Measurements from ENCODE around the gene FAM120A. TPM values are rescaled to one million over a fixed set of nuclear protein-coding genes. Genes with fewer than 3 reads are reported as not detected.

The FAM120A gene
- total and polyA plus RNA-seq, 9 donors = 37.9 to 130 (median 78.9) TPM

GRCh38 chr9:93491593-93492232 lies 40.2 kb downstream of the FAM120A start:
- intact Hi-C loops (cut with DNase I) = no loop called here
- peaks cover 1% of the 10 kb centered on the region for H3K4me1 ChIP-seq (ENCODE audit: insufficient read depth)
- TF ChIP-seq POLR2A (IDR thresholded peaks at IDR 0.05) (no peak), CTCF (IDR thresholded peaks at IDR 0.05) (no peak), EP300 (IDR thresholded peaks at IDR 0.05) (no peak)
- H3K9me3 ChIP-seq = no peaks in the 10 kb centered on the region
- no peaks in the 10 kb centered on the region for H3K27me3 ChIP-seq
- no peaks in the 10 kb centered on the region for H3K36me3 ChIP-seq
- 75 to 78% (median 76%) methylated on average over 3 of the region's 3 CpGs for WGBS, 3 donors
- no peak overlapping the region for H3K4me3 ChIP-seq
- no peak for DNase-seq
- H3K27ac ChIP-seq = no peak overlapping the region

- H3K4me3 ChIP-seq = no peak overlapping the region
- WGBS, 3 donors = 51 to 61% (median 58%) methylated on average over 5 of the region's 5 CpGs
- TF ChIP-seq CTCF (IDR thresholded peaks at IDR 0.05) (no peak), POLR2A (IDR thresholded peaks at IDR 0.05) (no peak), EP300 (IDR thresholded peaks at IDR 0.05) (no peak)
These were observed 40.8 kb downstream of the FAM120A start for GRCh38 chr9:93492327-93492726.

GRCh38 chr9:93493949-93494348 lies 42.5 kb downstream of the FAM120A start:
- WGBS, 3 donors = 93 to 97% (median 97%) methylated on average over 12 of the region's 12 CpGs
- no peak overlapping the region for H3K4me3 ChIP-seq
- TF ChIP-seq CTCF (IDR thresholded peaks at IDR 0.05) = no peak
- no peak for TF ChIP-seq EP300 (IDR thresholded peaks at IDR 0.05)
- TF ChIP-seq POLR2A (IDR thresholded peaks at IDR 0.05) = no peak
- no peaks in the 10 kb centered on the region for H3K36me3 ChIP-seq
- no peaks in the 10 kb centered on the region for H3K9me3 ChIP-seq
- H3K4me1 ChIP-seq (ENCODE audit: insufficient read depth) = peaks cover 1% of the 10 kb centered on the region
- H3K27ac ChIP-seq = no peak overlapping the region
- no peak for DNase-seq
- no peaks in the 10 kb centered on the region for H3K27me3 ChIP-seq
- intact Hi-C loops (cut with DNase I) = no loop called here

More at GRCh38 chr9:93492327-93492726, 40.8 kb downstream of the FAM120A start:
- Histone ChIP-seq H3K9me3 (no peaks in the 10 kb centered on the region), H3K27ac (no peak overlapping the region), H3K27me3 (no peaks in the 10 kb centered on the region), H3K4me1 (ENCODE audit: insufficient read depth) (peaks cover 1% of the 10 kb centered on the region), H3K36me3 (no peaks in the 10 kb centered on the region)
- no peak for DNase-seq
- intact Hi-C loops (cut with DNase I) = no loop called here

- no peak for DNase-seq
- no peaks in the 10 kb centered on the region for H3K27me3 ChIP-seq
- H3K27ac ChIP-seq = no peak overlapping the region
- peaks cover 3% of the 10 kb centered on the region for H3K4me1 ChIP-seq (ENCODE audit: insufficient read depth)
- TF ChIP-seq EP300 (IDR thresholded peaks at IDR 0.05) = no peak
- TF ChIP-seq POLR2A (IDR thresholded peaks at IDR 0.05) = no peak
- no peak for TF ChIP-seq CTCF (IDR thresholded peaks at IDR 0.05)
- WGBS, 3 donors = 69 to 91% (median 85%) methylated on average over 3 of the region's 3 CpGs
- intact Hi-C loops (cut with DNase I) = no loop called here
- H3K36me3 ChIP-seq = no peaks in the 10 kb centered on the region
- H3K4me3 ChIP-seq = no peak overlapping the region
- H3K9me3 ChIP-seq = no peaks in the 10 kb centered on the region
These were observed 44.8 kb downstream of the FAM120A start for GRCh38 chr9:93496285-93496684.
